T-helper 9 cell (primary cell): Measurements from ENCODE around the gene SLC48A1.

ENCODE experiments used
- DNase-seq: peaks from one replicate; pipeline ENCODE4 v3.0.0-alpha.2; 2020
- total RNA-seq, 2 donors: gene quantifications; one replicate each; lab custom pipeline; 2026; lab: John Stamatoyannopoulos, UW

The SLC48A1 gene
- total RNA-seq, result 4.8 to 10.4 reads per million in 2 donors

GRCh38 chr12:47773062-47773857 is at the start of gene SLC48A1:
Gene SLC48A1 (plus strand): TSS chr12:47773238. CDS start chr12:47773305, 67 bp downstream.
- DNase-seq, result peak; percentile 68

- DNase-seq, result no peak
Observed at GRCh38 chr12:47725091-47725772, 47.8 kb upstream of the SLC48A1 start, which contains the start of gene ENDOU. Gene ENDOU (minus strand): TSS chr12:47725490. CDS start chr12:47725413, 77 bp downstream.

GRCh38 chr12:47725893-47726292 is 47.1 kb upstream of the SLC48A1 start:
- DNase-seq, result no peak

GRCh38 chr12:47729233-47729632 is 43.8 kb upstream of the SLC48A1 start:
- no peak for DNase-seq

- DNase-seq, result no peak
Observed at GRCh38 chr12:47730341-47730744, 42.7 kb upstream of the SLC48A1 start.

- DNase-seq, result no peak
Observed at GRCh38 chr12:47731723-47732122, 41.3 kb upstream of the SLC48A1 start.

GRCh38 chr12:47732504-47732903 is 40.5 kb upstream of the SLC48A1 start:
- DNase-seq, result no peak

- DNase-seq, result no peak
Observed at GRCh38 chr12:47733142-47733541, 39.9 kb upstream of the SLC48A1 start.

- no peak for DNase-seq
Observed at GRCh38 chr12:47734725-47735480, 38.1 kb upstream of the SLC48A1 start.

- DNase-seq, result no peak
Observed at GRCh38 chr12:47735649-47736048, 37.4 kb upstream of the SLC48A1 start.

GRCh38 chr12:47736216-47736615 is 36.8 kb upstream of the SLC48A1 start:
- no peak for DNase-seq

- DNase-seq, result no peak
Observed at GRCh38 chr12:47736877-47737676, 36.0 kb upstream of the SLC48A1 start.

- DNase-seq, result no peak
Observed at GRCh38 chr12:47737936-47738594, 35.0 kb upstream of the SLC48A1 start.

GRCh38 chr12:47739297-47739696 is 33.7 kb upstream of the SLC48A1 start:
- no peak for DNase-seq

GRCh38 chr12:47739979-47740378 is 33.1 kb upstream of the SLC48A1 start:
- no peak for DNase-seq

GRCh38 chr12:47740606-47741339 is 32.3 kb upstream of the SLC48A1 start:
- no peak for DNase-seq

GRCh38 chr12:47741340-47741703 is 31.7 kb upstream of the SLC48A1 start:
- DNase-seq, result peak; percentile 65

- DNase-seq, result peak; percentile 77
Observed at GRCh38 chr12:47742253-47742825, 30.7 kb upstream of the SLC48A1 start.

- no peak for DNase-seq
Observed at GRCh38 chr12:47743311-47743860, 29.7 kb upstream of the SLC48A1 start.

- peak; percentile 48 for DNase-seq
Observed at GRCh38 chr12:47744005-47744651, 28.9 kb upstream of the SLC48A1 start.
